HG02763 (cell line): ENCODE measurements around the gene HEXD.

Experiments
- ATAC-seq: cut with Tn5 transposase; IDR thresholded peaks from one replicate; pipeline ENCODE4 v1.9.1; 2021; ENCODE audit warnings: mild to moderate bottlenecking, moderate library complexity; ENCODE audit not compliant: unreplicated experiment

Gene HEXD

DNA sequence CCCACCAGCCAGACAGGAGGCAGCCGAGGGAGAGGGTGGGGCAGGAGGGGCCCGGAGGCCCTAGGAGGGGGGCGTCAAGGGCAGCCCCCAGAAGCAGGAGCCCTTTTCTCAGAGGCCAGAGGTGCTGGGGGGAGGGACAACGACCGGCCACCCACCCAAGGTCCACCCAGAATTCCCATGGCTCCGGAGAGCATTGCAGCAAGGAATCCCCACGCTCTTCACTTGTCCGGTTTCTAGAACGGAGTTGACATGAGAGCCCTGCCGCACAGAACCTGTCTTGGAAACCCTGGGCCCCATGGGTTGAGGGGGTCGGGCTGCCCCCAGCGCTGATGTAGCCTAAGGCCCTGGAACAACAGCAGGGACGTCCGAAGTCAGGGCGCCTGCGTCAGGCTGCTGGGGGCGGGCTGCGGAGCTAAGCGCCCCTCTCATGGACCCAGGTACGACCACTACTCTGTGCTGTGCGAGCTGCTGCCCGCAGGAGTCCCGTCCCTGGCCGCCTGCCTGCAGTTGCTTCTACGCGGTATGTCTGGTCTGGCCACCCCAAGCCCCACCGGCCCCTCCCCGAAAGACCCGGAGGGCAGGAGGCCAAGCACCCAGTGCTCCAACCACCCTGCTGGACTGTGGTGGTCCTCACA is 21.2 kb downstream of the HEXD start:
- no peak for ATAC-seq

DNA sequence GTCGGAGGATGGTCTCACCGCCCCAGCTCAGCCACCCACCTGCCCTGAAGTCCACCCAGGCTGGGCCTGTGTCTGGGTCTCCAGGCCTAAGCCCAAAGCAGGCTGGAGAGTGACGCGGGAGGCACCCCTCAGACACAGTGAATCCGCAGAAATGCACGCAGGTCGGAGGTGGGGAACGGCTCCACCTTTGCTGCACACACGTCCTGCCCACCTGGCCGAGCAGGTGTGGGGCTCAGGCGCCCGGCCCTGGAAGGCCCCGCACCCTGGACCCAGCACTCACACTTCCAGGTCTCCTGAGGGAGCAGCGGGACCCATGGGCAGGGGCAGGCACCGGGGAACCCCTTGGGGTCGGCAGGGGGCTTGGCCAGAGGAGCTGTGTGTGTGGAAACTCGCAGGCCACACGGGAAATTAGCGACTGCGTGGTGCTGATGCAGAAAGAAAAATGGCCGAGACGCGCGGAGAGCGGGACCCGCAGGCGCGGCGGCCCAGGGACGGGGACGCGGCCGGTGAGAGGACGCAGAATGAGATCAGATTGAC is 21.8 kb downstream of the HEXD start:
- ATAC-seq, result no peak

GRCh38 chr17:82440469-82440981 is 22.4 kb downstream of the HEXD start:
- ATAC-seq, result no peak

DNA sequence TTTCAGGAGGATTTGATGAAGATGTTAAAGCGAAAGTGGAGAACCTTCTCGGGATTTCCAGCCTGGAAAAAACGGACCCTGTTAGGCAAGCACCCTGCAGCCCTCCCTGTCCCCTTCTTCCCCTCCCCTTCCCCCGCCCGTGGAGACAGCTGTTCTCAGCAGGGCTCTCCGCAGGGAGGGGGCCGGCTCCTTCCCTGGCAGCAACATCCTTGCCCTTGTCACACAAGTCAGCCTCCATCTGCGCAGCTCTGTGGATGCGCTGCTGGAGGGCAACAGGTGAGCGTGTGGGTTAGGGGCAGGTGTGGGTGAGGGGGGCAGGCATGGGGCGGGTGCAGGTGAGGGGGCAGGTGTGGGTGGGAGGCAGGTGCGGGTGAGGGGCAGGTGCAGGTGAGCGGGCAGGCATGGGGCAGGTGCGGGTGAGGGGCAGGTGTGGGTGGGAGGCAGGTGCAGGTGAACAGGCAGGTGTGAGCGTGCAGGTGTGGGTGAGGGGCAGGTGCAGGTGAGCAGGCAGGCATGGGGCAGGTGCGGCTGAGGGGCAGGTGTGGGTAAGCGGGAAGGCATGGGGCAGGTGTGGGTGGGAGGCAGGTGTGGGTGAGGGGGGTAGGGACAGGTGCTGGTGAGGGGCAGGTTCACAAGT is 23.0 kb downstream of the HEXD start:
- ATAC-seq, result no peak

DNA sequence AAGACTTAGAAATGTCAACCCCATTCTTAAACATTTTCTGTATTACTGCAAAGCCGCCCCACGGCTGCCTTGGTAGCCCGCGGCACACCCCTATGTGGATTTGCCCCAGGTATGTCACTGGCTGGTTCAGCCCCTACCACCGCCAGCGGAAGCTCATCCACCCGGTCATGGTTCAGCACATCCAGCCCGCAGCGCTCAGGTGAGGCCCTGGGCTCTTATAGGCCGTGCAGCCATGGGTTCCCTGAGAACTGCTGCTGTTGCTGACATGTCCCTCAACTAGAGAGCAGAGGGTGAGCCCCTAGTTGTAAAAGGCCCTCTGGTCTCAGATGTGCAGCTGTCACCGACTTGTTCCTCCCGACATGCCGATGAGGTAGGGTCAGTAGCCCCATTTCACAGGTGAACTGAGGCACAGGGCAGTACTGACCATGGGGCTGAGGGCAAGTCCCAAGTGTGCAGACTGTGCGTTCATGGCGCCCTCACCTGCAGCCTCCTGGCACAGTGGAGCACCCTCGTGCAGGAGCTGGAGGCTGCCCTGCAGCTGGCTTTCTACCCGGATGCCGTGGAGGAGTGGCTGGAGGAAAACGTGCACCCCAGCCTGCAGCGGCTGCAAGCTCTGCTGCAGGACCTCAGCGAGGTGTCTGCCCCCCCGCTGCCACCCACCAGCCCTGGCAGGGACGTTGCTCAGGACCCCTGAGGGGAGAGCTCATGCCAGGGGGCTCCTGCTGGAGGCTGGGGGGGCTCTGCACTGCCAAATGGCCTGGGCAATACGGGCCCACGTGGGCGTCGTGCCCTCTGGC is 23.7 kb downstream of the HEXD start:
- no peak for ATAC-seq

DNA sequence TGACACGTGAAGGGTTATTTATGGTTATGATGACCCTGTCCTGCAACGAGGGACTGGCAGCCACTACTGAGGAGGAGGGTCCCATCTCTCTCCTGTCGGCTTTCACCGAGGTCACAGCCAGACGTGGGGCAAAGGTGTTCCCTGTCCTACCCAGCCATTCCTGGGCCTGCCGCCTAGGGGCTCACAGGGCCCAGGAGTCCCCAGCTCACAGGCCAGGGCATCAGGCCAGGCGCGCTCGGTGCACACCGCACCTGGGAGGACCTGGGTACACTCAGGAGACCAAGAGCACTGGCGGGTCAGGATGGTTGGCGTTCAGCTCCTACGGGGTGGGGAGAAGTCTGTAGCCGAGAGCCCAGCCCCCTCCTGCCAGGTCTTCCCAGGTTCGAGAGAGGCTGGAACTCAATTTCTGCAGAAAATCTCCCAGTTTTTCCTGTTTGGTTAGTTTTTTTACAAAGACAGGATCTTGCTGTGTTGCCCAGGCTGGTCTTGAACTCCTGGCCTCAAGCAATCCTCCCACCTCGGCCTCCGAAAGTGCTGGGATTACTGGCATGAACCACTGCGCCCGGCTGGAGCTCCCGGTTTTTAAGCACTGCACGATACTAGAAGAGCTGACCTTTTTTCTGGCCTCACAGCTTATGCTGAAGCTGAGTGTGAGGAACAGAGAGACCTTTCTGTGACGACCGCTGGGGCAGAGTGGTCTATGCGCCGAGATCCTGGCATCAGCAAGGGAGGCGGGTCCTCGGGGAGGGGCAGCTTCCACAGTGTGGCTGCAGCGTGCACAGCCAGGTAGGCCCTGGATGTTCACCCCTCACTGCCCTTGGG is 24.7 kb downstream of the HEXD start:
- ATAC-seq, result no peak

DNA sequence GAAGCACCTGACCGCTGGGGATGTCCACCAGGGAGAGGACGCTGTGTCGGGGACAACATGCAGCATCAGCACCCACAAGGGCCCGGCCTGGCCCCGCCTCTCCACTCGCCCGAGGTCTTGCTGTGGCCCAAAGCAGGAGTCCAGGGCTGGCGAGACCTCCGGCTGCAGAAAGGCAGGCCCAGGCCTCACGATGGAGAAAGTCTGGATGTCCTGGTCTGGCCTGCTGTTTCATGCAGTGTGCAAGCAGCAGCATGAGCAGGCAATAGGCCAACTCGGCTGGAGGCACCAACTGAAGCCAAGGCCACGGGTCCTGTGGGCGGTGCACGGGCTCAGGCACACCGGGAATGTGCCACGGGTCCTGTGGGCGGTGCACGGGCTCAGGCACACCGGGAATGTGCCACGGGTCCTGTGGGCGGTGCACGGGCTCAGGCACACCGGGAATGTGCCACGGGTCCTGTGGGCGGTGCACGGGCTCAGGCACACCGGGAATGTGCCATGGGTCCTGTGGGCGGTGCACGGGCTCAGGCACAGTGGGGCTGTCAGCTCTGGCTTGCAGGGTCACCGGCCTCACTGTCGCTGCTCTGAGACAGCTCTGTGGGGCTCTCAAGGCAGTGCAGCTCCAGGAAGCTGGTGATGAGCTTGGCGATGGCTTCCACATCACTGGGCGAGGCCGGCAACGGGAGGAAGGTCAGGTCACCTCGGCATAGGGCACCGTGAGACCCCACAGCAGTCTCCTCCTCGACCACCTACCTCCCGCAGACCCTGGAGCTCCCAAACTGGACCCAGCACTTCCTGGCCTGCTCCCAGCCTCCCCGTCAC is 25.5 kb downstream of the HEXD start:
- no peak for ATAC-seq

GRCh38 chr17:82444284-82444893 is 26.2 kb downstream of the HEXD start:
- no peak for ATAC-seq

DNA sequence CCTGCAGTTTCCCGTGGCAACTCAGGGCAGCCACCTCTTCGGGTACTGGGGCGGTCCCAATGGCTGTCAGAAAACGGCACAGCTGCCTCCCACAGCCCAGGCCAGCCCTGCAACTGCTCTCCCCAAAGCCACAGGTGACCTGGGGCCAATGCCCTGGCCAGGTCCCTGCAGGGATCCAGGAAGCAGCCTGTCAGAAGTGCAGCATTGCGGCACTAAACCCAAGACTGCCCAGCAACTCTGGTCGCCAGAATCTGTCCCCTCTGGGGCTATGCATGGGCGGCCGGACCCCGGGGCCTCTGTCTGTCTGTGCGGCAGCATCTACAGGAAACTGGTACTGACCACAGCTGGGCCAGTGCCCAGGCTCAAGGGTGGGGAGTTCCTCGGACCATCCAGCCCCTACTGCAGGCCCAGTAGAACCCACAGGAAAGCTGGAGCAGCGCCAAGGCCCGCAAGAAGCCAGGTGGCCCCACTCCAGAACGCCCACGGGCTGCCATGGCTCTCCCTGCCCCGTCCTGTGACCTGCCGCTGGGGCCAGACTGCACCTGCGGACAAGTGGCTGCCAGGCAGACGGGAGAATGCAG is 26.9 kb downstream of the HEXD start:
- ATAC-seq, result no peak

GRCh38 chr17:82445542-82445941 is 27.4 kb downstream of the HEXD start:
- no peak for ATAC-seq

DNA sequence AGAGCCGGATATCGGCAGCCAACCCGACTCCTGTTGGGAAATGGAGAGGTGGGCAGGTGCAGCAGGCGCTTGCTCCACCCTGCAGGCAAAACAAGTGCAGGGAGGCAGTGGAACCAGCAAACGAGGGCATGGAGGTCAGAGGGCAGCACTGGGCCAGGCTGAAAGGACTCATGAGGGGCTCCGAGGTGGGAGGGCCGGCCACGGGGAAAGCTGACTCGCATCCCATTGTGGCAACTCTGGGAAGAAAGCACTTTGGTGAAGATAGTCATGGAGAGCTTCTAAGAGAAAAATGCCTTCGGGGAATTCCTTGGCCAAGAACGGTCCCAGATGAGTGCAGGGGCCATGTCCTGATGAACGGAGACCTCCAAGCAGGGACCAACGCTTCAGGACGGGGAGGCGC is 28.0 kb downstream of the HEXD start:
- ATAC-seq, result no peak

DNA sequence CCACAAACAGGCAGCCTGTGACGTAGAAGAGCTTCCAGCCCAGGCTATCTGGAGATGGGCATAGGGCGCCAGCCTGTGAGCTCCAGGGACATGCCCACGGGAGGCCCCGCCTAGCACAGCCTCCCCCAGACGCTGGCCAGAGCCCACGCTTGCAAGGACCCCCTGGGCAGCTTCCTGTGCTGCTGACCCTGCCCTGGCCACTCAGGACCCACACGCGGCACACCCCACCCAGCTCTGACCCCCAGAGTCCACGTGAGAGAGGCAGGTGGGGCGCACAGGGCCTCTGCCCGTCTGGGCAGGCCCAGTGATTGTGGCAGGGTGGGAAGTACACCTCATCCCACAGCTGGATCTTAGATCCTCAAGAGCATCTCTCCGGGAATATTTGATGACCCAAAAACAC is 28.5 kb downstream of the HEXD start:
- ATAC-seq, result no peak

- ATAC-seq, result no peak
Measured at GRCh38 chr17:82447876-82448275, 29.7 kb downstream of the HEXD start.

GRCh38 chr17:82449131-82449882 is 31.2 kb downstream of the HEXD start:
- ATAC-seq, result peak; percentile 45

DNA sequence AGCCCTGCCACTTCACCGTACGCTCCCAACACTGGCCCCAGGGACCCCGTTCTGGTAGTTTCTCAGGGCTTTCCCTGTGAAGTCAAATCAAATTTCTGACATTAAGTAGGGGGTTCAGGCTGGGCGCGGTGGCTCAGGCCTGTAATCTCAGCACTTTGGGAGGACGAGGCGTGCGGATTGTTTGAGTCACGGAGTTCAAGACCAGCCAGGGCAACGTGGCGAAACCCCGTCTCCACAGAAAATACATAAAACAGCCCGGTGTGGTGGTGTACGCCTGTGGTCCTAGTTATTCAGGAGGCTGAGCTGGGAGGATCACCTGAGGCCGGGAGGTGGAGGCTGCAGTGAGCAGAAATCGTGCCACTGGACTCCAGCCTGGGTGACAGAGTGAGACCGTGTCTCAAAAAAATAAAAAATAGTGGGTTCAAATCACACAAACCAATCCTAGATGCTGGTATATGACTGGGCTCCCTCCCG is 31.8 kb downstream of the HEXD start:
- ATAC-seq, result no peak

DNA sequence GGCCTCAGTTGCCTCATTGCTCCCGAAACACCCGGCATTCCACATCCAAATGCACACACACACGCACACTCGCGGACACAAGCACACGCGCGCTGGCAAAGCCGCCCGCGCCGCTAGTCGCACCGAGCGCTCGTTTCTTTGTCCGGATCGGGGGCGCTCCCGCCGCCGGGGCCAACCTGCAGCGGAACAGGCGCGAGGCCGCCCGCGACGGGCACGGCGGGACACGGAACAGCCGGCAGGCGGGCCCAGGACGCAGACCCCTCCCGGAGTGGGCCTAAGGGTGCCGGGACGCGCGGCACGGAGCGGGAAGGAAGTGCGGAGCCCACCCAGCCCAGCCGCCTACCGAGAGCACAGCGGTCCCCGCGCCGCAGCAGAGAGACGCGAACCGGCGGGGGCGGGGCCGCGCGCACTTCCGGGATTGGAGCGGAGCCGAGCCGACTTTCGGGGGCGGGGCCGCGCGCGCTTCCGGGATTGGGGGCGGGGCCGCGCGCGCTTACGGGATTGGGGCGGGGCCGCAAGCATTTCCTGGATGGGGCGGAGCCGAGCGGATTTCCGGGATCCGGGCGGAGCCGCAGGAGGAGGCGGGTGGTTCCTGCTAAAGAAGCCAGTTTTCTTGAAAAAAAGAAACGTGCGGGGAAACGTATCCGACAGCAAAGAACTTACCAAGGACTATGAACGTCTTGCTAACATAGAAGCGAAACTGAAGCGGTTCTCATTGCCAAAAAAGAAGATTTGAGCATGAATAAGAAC is 32.4 kb downstream of the HEXD start, which contains the start of gene CYBC1:
Gene CYBC1 (minus strand): TSS at position 396 of the 750 bp plus-strand sequence. CDS start 1,498 bp downstream, outside the sequence.
- peak; percentile 69 for ATAC-seq

- ATAC-seq, result no peak
Measured at GRCh38 chr17:82452162-82452561, 34.0 kb downstream of the HEXD start.
